ENCODE results near the gene KRTAP2-4.

KRTAP2-4 gene

GRCh38 chr17:41016578-41017215 is 49.0 kb downstream of the KRTAP2-4 start:
- Histone ChIP-seq H3K9me3 (ENCODE audit: low read length) (no peaks in the 10 kb centered on the region), H3K9me2 (ENCODE audit: low read depth, low read length) (no peaks in the 10 kb centered on the region), H3F3A (ENCODE audit: insufficient read depth, low read length) (no peaks in the 10 kb centered on the region), H3K27ac (ENCODE audit: low read depth, low read length, poor library complexity, severe bottlenecking) (no peak overlapping the region), H3K4me3 (ENCODE audit: low read depth, low read length, poor library complexity, severe bottlenecking) (no peak overlapping the region), H2AFZ (ENCODE audit: low read length) (no peak overlapping the region), H3K4me1 (ENCODE audit: insufficient read depth, low read length, severe bottlenecking) (no peaks in the 10 kb centered on the region), H3K36me3 (ENCODE audit: insufficient read depth, low read length) (no peaks in the 10 kb centered on the region), H3K27me3 (ENCODE audit: insufficient read depth, low read length) (no peaks in the 10 kb centered on the region), H3K79me2 (ENCODE audit: insufficient read depth, low read length) (no peaks in the 10 kb centered on the region), H4K20me1 (ENCODE audit: insufficient read depth, low read length) (no peaks in the 10 kb centered on the region), H3K9ac (ENCODE audit: low read length) (no peak overlapping the region), H3K4me2 (ENCODE audit: low read length) (no peak overlapping the region)
- TF ChIP-seq CTCF (IDR thresholded peaks at IDR 0.05; ENCODE audit: low read length) (no peak), EZH2 (IDR thresholded peaks at IDR 0.05; ENCODE audit: borderline replicate concordance, low read length) (no peak)

GRCh38 chr17:41015454-41015853 is 50.2 kb downstream of the KRTAP2-4 start:
- Histone ChIP-seq H3K27ac (ENCODE audit: low read depth, low read length, poor library complexity, severe bottlenecking) (no peak overlapping the region), H3K36me3 (ENCODE audit: insufficient read depth, low read length) (no peaks in the 10 kb centered on the region), H3K9me3 (ENCODE audit: low read length) (no peaks in the 10 kb centered on the region), H3K79me2 (ENCODE audit: insufficient read depth, low read length) (no peaks in the 10 kb centered on the region), H3K4me3 (ENCODE audit: low read depth, low read length, poor library complexity, severe bottlenecking) (no peak overlapping the region), H3K27me3 (ENCODE audit: insufficient read depth, low read length) (no peaks in the 10 kb centered on the region), H3F3A (ENCODE audit: insufficient read depth, low read length) (no peaks in the 10 kb centered on the region), H4K20me1 (ENCODE audit: insufficient read depth, low read length) (no peaks in the 10 kb centered on the region), H3K9ac (ENCODE audit: low read length) (no peak overlapping the region), H2AFZ (ENCODE audit: low read length) (no peak overlapping the region), H3K4me2 (ENCODE audit: low read length) (no peak overlapping the region), H3K9me2 (ENCODE audit: low read depth, low read length) (no peaks in the 10 kb centered on the region), H3K4me1 (ENCODE audit: insufficient read depth, low read length, severe bottlenecking) (no peaks in the 10 kb centered on the region)
- no peak for TF ChIP-seq EZH2 (IDR thresholded peaks at IDR 0.05; ENCODE audit: borderline replicate concordance, low read length)
